ENCODE measurements around the gene IFT74. TPM values are rescaled to one million over a fixed set of nuclear protein-coding genes. Genes with fewer than 3 reads are reported as not detected.
"Not testable (repeated sequence)": the region's sequence is repeated elsewhere in the genome, so short reads cannot be mapped to it uniquely, and the experiment has no call there.

IFT74 gene
- total RNA-seq, 1 donor from 2014 or later, result 11.6 TPM

GRCh38 chr9:27089706-27090105 is 133.5 kb downstream of the IFT74 start:
- H3K36me3 ChIP-seq, result no peaks in the 10 kb centered on the region
- intact Hi-C loops (cut with DNase I), result no loop called here

GRCh38 chr9:27090231-27090630 is 134.0 kb downstream of the IFT74 start:
- H3K9me3 ChIP-seq, result no peaks in the 10 kb centered on the region
- H3K27ac ChIP-seq, result no peak overlapping the region
- ATAC-seq (no peak), DNase-seq (no peak)
- H3K27me3 ChIP-seq, result no peaks in the 10 kb centered on the region
- intact Hi-C loops (cut with DNase I), result no loop called here
- no peaks in the 10 kb centered on the region for H3K36me3 ChIP-seq
- H3K4me3 ChIP-seq, result no peak overlapping the region
- TF ChIP-seq, protein P1, sequence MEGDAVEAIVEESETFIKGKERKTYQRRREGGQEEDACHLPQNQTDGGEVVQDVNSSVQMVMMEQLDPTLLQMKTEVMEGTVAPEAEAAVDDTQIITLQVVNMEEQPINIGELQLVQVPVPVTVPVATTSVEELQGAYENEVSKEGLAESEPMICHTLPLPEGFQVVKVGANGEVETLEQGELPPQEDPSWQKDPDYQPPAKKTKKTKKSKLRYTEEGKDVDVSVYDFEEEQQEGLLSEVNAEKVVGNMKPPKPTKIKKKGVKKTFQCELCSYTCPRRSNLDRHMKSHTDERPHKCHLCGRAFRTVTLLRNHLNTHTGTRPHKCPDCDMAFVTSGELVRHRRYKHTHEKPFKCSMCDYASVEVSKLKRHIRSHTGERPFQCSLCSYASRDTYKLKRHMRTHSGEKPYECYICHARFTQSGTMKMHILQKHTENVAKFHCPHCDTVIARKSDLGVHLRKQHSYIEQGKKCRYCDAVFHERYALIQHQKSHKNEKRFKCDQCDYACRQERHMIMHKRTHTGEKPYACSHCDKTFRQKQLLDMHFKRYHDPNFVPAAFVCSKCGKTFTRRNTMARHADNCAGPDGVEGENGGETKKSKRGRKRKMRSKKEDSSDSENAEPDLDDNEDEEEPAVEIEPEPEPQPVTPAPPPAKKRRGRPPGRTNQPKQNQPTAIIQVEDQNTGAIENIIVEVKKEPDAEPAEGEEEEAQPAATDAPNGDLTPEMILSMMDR (IDR thresholded peaks at IDR 0.05), result no peak
- no peaks in the 10 kb centered on the region for H3K4me1 ChIP-seq

More at GRCh38 chr9:27089706-27090105, 133.5 kb downstream of the IFT74 start:
- Histone ChIP-seq H3K9me3 (no peaks in the 10 kb centered on the region), H3K4me3 (no peak overlapping the region), H3K4me1 (no peaks in the 10 kb centered on the region), H3K27me3 (no peaks in the 10 kb centered on the region), H3K27ac (no peak overlapping the region)
- TF ChIP-seq, protein P1 (IDR thresholded peaks at IDR 0.05), result no peak
- DNase-seq, result no peak
- ATAC-seq, result no peak

- TF ChIP-seq, protein P1 (IDR thresholded peaks at IDR 0.05), result no peak
- ATAC-seq, result no peak
- H3K27ac ChIP-seq, result no peak overlapping the region
- intact Hi-C loops (cut with DNase I), result no loop called here
- no peak overlapping the region for H3K4me3 ChIP-seq
- H3K9me3 ChIP-seq, result no peaks in the 10 kb centered on the region
- no peaks in the 10 kb centered on the region for H3K27me3 ChIP-seq
- no peaks in the 10 kb centered on the region for H3K4me1 ChIP-seq
- H3K36me3 ChIP-seq, result no peaks in the 10 kb centered on the region
- DNase-seq, result no peak
Observed at GRCh38 chr9:27090711-27091110, 134.5 kb downstream of the IFT74 start.

GRCh38 chr9:27092496-27092895 is 136.3 kb downstream of the IFT74 start:
- ATAC-seq; intact Hi-C loops (cut with DNase I); H3K9me3 ChIP-seq; H3K27me3 ChIP-seq; DNase-seq; H3K36me3 ChIP-seq; H3K27ac ChIP-seq; H3K4me3 ChIP-seq; H3K4me1 ChIP-seq: not testable (repeated sequence)

DNA sequence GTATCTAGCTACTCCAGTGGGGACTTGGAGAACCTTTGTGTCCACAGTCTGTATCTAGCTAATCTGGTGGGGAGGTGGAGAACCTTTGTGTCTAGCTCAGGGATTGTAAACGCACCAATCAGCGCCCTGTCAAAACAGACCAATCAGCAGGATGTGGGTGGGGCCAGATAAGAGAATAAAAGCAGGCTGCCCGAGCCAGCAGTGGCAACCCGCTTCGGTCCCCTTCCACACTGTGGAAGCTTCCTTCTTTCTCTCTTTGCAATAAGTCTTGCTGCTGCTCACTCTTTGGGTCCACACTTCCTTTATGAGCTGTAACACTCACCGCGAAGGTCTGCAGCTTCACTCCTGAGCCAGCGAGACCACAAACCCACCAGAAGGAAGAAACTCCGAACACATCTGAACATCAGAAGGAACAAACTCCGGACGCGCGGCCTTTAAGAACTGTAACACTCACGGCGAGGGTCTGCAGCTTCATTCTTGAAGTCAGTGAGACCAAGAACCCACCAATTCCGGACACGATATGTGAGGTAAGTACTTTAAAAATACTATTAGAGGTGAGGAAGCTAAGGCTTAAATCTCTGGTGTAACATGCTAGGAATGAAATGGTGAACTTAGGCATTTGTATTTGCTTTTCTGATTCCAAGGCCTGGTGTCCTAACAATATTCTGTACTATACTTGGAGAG is 137.3 kb downstream of the IFT74 start:
- DNase-seq; ATAC-seq; H3K4me1 ChIP-seq; H3K9me3 ChIP-seq; H3K27me3 ChIP-seq; H3K27ac ChIP-seq; H3K4me3 ChIP-seq; H3K36me3 ChIP-seq; intact Hi-C loops (cut with DNase I): not testable (repeated sequence)

GRCh38 chr9:27094640-27095298 is 138.6 kb downstream of the IFT74 start:
- H3K9me3 ChIP-seq, result no peaks in the 10 kb centered on the region
- H3K27me3 ChIP-seq, result no peaks in the 10 kb centered on the region
- peak; percentile 63 for ATAC-seq
- intact Hi-C loops (cut with DNase I), result no loop called here
- TF ChIP-seq, protein P1 (IDR thresholded peaks at IDR 0.05), result no peak
- no peak overlapping the region for H3K27ac ChIP-seq
- H3K4me1 ChIP-seq, result no peaks in the 10 kb centered on the region
- DNase-seq, result no peak
- H3K4me3 ChIP-seq, result no peak overlapping the region
- H3K36me3 ChIP-seq, result no peaks in the 10 kb centered on the region
